SK-N-SH (cell line): ENCODE data around the gene GALNT4. TPM values are rescaled to one million over a fixed set of nuclear protein-coding genes. Genes with fewer than 3 reads are reported as not detected.

ENCODE experiments used
- CTCF ChIA-PET: fragments of 300-600, 350-600 bp; formaldehyde crosslinking; extraction: SDS; loops from one replicate; lab custom pipeline; 2021; lab: Yijun Ruan, JAX
- POLR2A ChIA-PET: fragments of 350-600 bp; sonication (Branson Sonifier 250); formaldehyde crosslinking; extraction: SDS; loops from one replicate; lab custom pipeline; 2020; ENCODE audit warnings: antibody characterized with exemption, inconsistent platforms; lab: Yijun Ruan, JAX
- DNase-seq: peaks from one replicate; pipeline ENCODE4 v3.0.0; 2012
- H2AFZ ChIP-seq: fragments of 200-600 bp; sonication (generic); 2 replicates; pipeline ENCODE4 v1.8.1; 2016; ENCODE audit warnings: antibody characterized with exemption, mild to moderate bottlenecking, low read depth
- H3F3A ChIP-seq: fragments of 200-600 bp; sonication (generic); replicated peaks from 2 replicates; pipeline ENCODE3; 2016; ENCODE audit warnings: antibody characterized with exemption, mild to moderate bottlenecking; ENCODE audit not compliant: insufficient read depth
- H3K27ac ChIP-seq, 2 experiments: fragments of 200-500 bp in 1 of 2; fragments of 200-600 bp in 1 of 2; sonication (Bioruptor generic) in 1 of 2; sonication (generic), shearing (Covaris generic) in 1 of 2; 2 replicates each; pipeline versions ENCODE4 v1.5.1 to v1.6.1; 2014 to 2016; ENCODE audit warnings: low read depth in 2 of 2, inconsistent platforms in 1 of 2, low read length in 1 of 2, mild to moderate bottlenecking in 1 of 2, mixed read lengths in 1 of 2
- H3K27me3 ChIP-seq: fragments of 200-600 bp; sonication (generic), shearing (Covaris generic); 2 replicates; pipeline ENCODE4 v1.6.1; 2016; ENCODE audit warnings: mixed run types; ENCODE audit not compliant: insufficient read depth
- H3K36me3 ChIP-seq, 2 experiments: fragments of 200-500 bp in 1 of 2; fragments of 200-600 bp in 1 of 2; sonication (Bioruptor generic) in 1 of 2; sonication (generic) in 1 of 2; replicated peaks in 1 of 2; 2 replicates each; pipeline versions ENCODE3 to v1.5.1; 2014 to 2016; ENCODE audit warnings: low read length in 1 of 2, mild to moderate bottlenecking in 1 of 2; ENCODE audit not compliant: insufficient read depth in 2 of 2, control insufficient read depth in 1 of 2
- H3K4me1 ChIP-seq, 2 experiments: fragments of 200-500 bp in 1 of 2; fragments of 200-600 bp in 1 of 2; sonication (Bioruptor generic) in 1 of 2; sonication (generic), shearing (Covaris generic) in 1 of 2; 2 replicates each; pipeline versions ENCODE4 v1.5.1 to v1.6.1; 2014 to 2016; ENCODE audit warnings: low read depth in 1 of 2, low read length in 1 of 2, mixed run types in 1 of 2; ENCODE audit not compliant: insufficient read depth in 2 of 2, control insufficient read depth in 1 of 2
- H3K4me2 ChIP-seq: fragments of 200-600 bp; sonication (generic), shearing (Covaris generic); 2 replicates; pipeline ENCODE4 v1.6.1; 2017; ENCODE audit warnings: mixed run types
- H3K4me3 ChIP-seq, 2 experiments: fragments of 200-500 bp in 1 of 2; fragments of 200-600 bp in 1 of 2; sonication (Bioruptor generic) in 1 of 2; sonication (generic), shearing (Covaris generic) in 1 of 2; 2 replicates each; pipeline versions ENCODE4 v1.5.1 to v1.8.1; 2014 to 2016; ENCODE audit warnings: low read depth in 2 of 2, inconsistent platforms in 1 of 2, low read length in 1 of 2, mild to moderate bottlenecking in 1 of 2, mixed read lengths in 1 of 2, moderate library complexity in 1 of 2
- H3K79me2 ChIP-seq: fragments of 200-600 bp; sonication (generic); 2 replicates; pipeline ENCODE4 v1.8.1; 2017; ENCODE audit warnings: mild to moderate bottlenecking; ENCODE audit not compliant: insufficient read depth
- H3K9ac ChIP-seq: fragments of 200-600 bp; sonication (generic); 2 replicates; pipeline ENCODE4 v1.6.1; 2017; ENCODE audit warnings: mixed run types
- H3K9me2 ChIP-seq: fragments of 200-600 bp; sonication (generic); 2 replicates; pipeline ENCODE4 v1.6.1; 2017; ENCODE audit warnings: mixed run types
- H3K9me3 ChIP-seq: fragments of 200-600 bp; sonication (generic); 2 replicates; pipeline ENCODE4 v1.6.1; 2017; ENCODE audit warnings: mixed run types, mild to moderate bottlenecking, moderate library complexity
- H4K20me1 ChIP-seq: fragments of 200-600 bp; sonication (generic); 2 replicates; pipeline ENCODE4 v1.6.1; 2017; ENCODE audit warnings: mild to moderate bottlenecking, mixed run types; ENCODE audit not compliant: insufficient read depth
- EP300 ChIP-seq, 2 experiments: IDR thresholded peaks; 2 replicates each; pipeline versions ENCODE4 v1.4.0 to v1.6.1; 2012; ENCODE audit warnings: borderline replicate concordance in 1 of 2, low read depth in 1 of 2, low read length in 1 of 2
- FOXJ3 ChIP-seq: sonication (generic); formaldehyde crosslinking; IDR thresholded peaks from 2 replicates; pipeline ENCODE4 v1.5.1; 2020; ENCODE audit warnings: mild to moderate bottlenecking, missing genetic modification reagents
- FOXM1 ChIP-seq: IDR thresholded peaks from 2 replicates; pipeline ENCODE4 v1.4.0; 2012; ENCODE audit warnings: low read depth, mild to moderate bottlenecking
- GABPA ChIP-seq: IDR thresholded peaks from 2 replicates; pipeline ENCODE4 v1.4.0; 2012; ENCODE audit warnings: low read depth, mild to moderate bottlenecking
- IRF3 ChIP-seq: fragments of 150-350 bp; IDR thresholded peaks from 2 replicates; pipeline ENCODE4 v1.6.1; 2016; ENCODE audit warnings: mild to moderate bottlenecking, low read depth, low read length
- MEF2A ChIP-seq: IDR thresholded peaks from 2 replicates; pipeline ENCODE4 v1.4.0; 2012; ENCODE audit warnings: low read depth, borderline replicate concordance
- NFIC ChIP-seq: IDR thresholded peaks from 2 replicates; pipeline ENCODE4 v1.4.0; 2012; ENCODE audit warnings: borderline replicate concordance
- RAD21 ChIP-seq: IDR thresholded peaks from 2 replicates; pipeline ENCODE4 v1.6.1; 2012; ENCODE audit warnings: mild to moderate bottlenecking, low read length
- RCOR1 ChIP-seq: fragments of 150-350 bp; IDR thresholded peaks from 2 replicates; pipeline ENCODE4 v1.6.1; 2017; ENCODE audit warnings: antibody characterized with exemption, low read length
- RFX5 ChIP-seq: IDR thresholded peaks from 2 replicates; pipeline ENCODE4 v1.6.1; 2012; ENCODE audit warnings: mild to moderate bottlenecking, improper control_type of control experiment, low read length
- RXRA ChIP-seq: IDR thresholded peaks from 2 replicates; pipeline ENCODE4 v1.4.0; 2012; ENCODE audit warnings: low read depth, mild to moderate bottlenecking, borderline replicate concordance
- SIN3A ChIP-seq: IDR thresholded peaks from 2 replicates; pipeline ENCODE4 v1.6.1; 2012; ENCODE audit warnings: low read depth, mild to moderate bottlenecking, low read length, moderate library complexity, borderline replicate concordance
- WGBS: methylation state at CpG from one replicate; pipeline ENCODE4 v1.1.6; 2017; ENCODE audit warnings: low lambda C conversion rate; 5-methylcytosine and 5-hydroxymethylcytosine counted together
- polyA plus RNA-seq, 3 experiments: library from polyadenylated mRNA; depleted of rRNA; stranded (reverse); fragments of >200 nt; gene quantifications; 2 replicates each; pipeline ENCODE4 v1.2.3, GENCODE V29; 2012
- TF ChIP-seq, protein P1 (sequence below): fragments of 150-350 bp; IDR thresholded peaks from 2 replicates; pipeline ENCODE4 v1.6.1; 2017; ENCODE audit warnings: antibody characterized with exemption, low read length, low read depth, borderline replicate concordance
- TF ChIP-seq, protein P2 (sequence below): IDR thresholded peaks from 2 replicates; pipeline ENCODE4 v1.6.1; 2012; ENCODE audit warnings: mild to moderate bottlenecking, low read depth, low read length, moderate library complexity
- TF ChIP-seq, protein P3 (sequence below): IDR thresholded peaks from 2 replicates; pipeline ENCODE4 v1.4.0; 2012; ENCODE audit warnings: low read depth, borderline replicate concordance
- TF ChIP-seq, protein P4 (sequence below): IDR thresholded peaks from 2 replicates; pipeline ENCODE4; 2012
- TF ChIP-seq, protein P5 (sequence below): IDR thresholded peaks from 2 replicates; pipeline ENCODE4 v1.4.0; 2012; ENCODE audit warnings: low read depth, borderline replicate concordance

The GALNT4 gene
- polyA plus RNA-seq, 1 of the 3 experiments (the other 2 are of a cell fraction) = 1.1 TPM

- CTCF ChIA-PET = interaction anchor here (1.1 kb wide), 1 partner anchor 473 kb away, joined by 3 read pairs; no protein-coding TSS in a partner anchor
- no peaks in the 10 kb centered on the region for H3K4me1 ChIP-seq
- DNase-seq = no peak
- POLR2A ChIA-PET = no interaction called here
- no peaks in the 10 kb centered on the region for H3K9me3 ChIP-seq
- no peak overlapping the region for H3K4me3 ChIP-seq
- no peaks in the 10 kb centered on the region; the same call in 1 of the 2 replicates for H3K79me2 ChIP-seq
- WGBS = 75% methylated on average over 5 of the region's 5 CpGs
- TF ChIP-seq, protein P1, sequence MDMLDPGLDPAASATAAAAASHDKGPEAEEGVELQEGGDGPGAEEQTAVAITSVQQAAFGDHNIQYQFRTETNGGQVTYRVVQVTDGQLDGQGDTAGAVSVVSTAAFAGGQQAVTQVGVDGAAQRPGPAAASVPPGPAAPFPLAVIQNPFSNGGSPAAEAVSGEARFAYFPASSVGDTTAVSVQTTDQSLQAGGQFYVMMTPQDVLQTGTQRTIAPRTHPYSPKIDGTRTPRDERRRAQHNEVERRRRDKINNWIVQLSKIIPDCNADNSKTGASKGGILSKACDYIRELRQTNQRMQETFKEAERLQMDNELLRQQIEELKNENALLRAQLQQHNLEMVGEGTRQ = no peak
- TF ChIP-seq MEF2A (no peak), RAD21 (no peak), IRF3 (no peak), SIN3A (no peak), NFIC (no peak), EP300 (IDR thresholded peaks at IDR 0.05; ENCODE audit: borderline replicate concordance in 1 of 2, low read depth in 1 of 2, low read length in 1 of 2) (no peak), RCOR1 (no peak), RXRA (no peak), FOXM1 (no peak), FOXJ3 (CRISPR knock-in tag) (no peak), RFX5 (no peak), GABPA (no peak)
- TF ChIP-seq, protein P2, sequence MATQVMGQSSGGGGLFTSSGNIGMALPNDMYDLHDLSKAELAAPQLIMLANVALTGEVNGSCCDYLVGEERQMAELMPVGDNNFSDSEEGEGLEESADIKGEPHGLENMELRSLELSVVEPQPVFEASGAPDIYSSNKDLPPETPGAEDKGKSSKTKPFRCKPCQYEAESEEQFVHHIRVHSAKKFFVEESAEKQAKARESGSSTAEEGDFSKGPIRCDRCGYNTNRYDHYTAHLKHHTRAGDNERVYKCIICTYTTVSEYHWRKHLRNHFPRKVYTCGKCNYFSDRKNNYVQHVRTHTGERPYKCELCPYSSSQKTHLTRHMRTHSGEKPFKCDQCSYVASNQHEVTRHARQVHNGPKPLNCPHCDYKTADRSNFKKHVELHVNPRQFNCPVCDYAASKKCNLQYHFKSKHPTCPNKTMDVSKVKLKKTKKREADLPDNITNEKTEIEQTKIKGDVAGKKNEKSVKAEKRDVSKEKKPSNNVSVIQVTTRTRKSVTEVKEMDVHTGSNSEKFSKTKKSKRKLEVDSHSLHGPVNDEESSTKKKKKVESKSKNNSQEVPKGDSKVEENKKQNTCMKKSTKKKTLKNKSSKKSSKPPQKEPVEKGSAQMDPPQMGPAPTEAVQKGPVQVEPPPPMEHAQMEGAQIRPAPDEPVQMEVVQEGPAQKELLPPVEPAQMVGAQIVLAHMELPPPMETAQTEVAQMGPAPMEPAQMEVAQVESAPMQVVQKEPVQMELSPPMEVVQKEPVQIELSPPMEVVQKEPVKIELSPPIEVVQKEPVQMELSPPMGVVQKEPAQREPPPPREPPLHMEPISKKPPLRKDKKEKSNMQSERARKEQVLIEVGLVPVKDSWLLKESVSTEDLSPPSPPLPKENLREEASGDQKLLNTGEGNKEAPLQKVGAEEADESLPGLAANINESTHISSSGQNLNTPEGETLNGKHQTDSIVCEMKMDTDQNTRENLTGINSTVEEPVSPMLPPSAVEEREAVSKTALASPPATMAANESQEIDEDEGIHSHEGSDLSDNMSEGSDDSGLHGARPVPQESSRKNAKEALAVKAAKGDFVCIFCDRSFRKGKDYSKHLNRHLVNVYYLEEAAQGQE = no peak
- TF ChIP-seq, protein P3, sequence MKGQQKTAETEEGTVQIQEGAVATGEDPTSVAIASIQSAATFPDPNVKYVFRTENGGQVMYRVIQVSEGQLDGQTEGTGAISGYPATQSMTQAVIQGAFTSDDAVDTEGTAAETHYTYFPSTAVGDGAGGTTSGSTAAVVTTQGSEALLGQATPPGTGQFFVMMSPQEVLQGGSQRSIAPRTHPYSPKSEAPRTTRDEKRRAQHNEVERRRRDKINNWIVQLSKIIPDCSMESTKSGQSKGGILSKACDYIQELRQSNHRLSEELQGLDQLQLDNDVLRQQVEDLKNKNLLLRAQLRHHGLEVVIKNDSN = no peak
- TF ChIP-seq, protein P4, sequence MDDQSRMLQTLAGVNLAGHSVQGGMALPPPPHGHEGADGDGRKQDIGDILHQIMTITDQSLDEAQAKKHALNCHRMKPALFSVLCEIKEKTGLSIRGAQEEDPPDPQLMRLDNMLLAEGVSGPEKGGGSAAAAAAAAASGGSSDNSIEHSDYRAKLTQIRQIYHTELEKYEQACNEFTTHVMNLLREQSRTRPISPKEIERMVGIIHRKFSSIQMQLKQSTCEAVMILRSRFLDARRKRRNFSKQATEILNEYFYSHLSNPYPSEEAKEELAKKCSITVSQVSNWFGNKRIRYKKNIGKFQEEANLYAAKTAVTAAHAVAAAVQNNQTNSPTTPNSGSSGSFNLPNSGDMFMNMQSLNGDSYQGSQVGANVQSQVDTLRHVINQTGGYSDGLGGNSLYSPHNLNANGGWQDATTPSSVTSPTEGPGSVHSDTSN = no peak
- TF ChIP-seq, protein P5, sequence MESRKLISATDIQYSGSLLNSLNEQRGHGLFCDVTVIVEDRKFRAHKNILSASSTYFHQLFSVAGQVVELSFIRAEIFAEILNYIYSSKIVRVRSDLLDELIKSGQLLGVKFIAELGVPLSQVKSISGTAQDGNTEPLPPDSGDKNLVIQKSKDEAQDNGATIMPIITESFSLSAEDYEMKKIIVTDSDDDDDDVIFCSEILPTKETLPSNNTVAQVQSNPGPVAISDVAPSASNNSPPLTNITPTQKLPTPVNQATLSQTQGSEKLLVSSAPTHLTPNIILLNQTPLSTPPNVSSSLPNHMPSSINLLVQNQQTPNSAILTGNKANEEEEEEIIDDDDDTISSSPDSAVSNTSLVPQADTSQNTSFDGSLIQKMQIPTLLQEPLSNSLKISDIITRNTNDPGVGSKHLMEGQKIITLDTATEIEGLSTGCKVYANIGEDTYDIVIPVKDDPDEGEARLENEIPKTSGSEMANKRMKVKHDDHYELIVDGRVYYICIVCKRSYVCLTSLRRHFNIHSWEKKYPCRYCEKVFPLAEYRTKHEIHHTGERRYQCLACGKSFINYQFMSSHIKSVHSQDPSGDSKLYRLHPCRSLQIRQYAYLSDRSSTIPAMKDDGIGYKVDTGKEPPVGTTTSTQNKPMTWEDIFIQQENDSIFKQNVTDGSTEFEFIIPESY = no peak
- H3K27ac ChIP-seq = no peak overlapping the region
- peaks cover 0 to 5% of the 10 kb centered on the region in 2 experiments for H3K36me3 ChIP-seq
- no peak overlapping the region for H3K4me2 ChIP-seq
- H3K9me2 ChIP-seq = no peaks in the 10 kb centered on the region
- H4K20me1 ChIP-seq = no peaks in the 10 kb centered on the region
- peaks cover 3% of the 10 kb centered on the region for H3F3A ChIP-seq
- H3K27me3 ChIP-seq = no peaks in the 10 kb centered on the region
- no peak overlapping the region for H2AFZ ChIP-seq
- no peak overlapping the region for H3K9ac ChIP-seq
These were observed 31.7 kb downstream of the GALNT4 start for GRCh38 chr12:89492883-89493282.
